Measurements from ENCODE around the gene RPS6KB2.

The RPS6KB2 gene

GRCh38 chr11:67483831-67484665 is 55.8 kb downstream of the RPS6KB2 start:
- peaks cover 27% of the 10 kb centered on the region for H3K36me3 Mint-ChIP-seq (ENCODE audit: low read depth)

GRCh38 chr11:67484847-67485311 is 56.6 kb downstream of the RPS6KB2 start:
- peak; percentile 79 for DNase-seq

More at GRCh38 chr11:67483831-67484665, 55.8 kb downstream of the RPS6KB2 start:
- ATAC-seq: peak; percentile 14
- H3K9me3 Mint-ChIP-seq: no peaks in the 10 kb centered on the region
- H3K4me3 Mint-ChIP-seq: peak overlapping the region; percentile 93
- peak; percentile 52 for DNase-seq
- peak overlapping the region; percentile 99 for H3K27ac Mint-ChIP-seq
- no peaks in the 10 kb centered on the region for H3K27me3 Mint-ChIP-seq
- peaks cover 67% of the 10 kb centered on the region for H3K4me1 Mint-ChIP-seq

More at GRCh38 chr11:67484847-67485311, 56.6 kb downstream of the RPS6KB2 start:
- ATAC-seq: peak; percentile 23
- H3K9me3 Mint-ChIP-seq: no peaks in the 10 kb centered on the region
- H3K27ac Mint-ChIP-seq: peak overlapping the region; percentile 99
- H3K27me3 Mint-ChIP-seq: no peaks in the 10 kb centered on the region
- H3K36me3 Mint-ChIP-seq (ENCODE audit: low read depth): peaks cover 31% of the 10 kb centered on the region
- H3K4me1 Mint-ChIP-seq: peaks cover 72% of the 10 kb centered on the region
- H3K4me3 Mint-ChIP-seq: peak overlapping the region; percentile 93
